Measurements from ENCODE around the gene NOVA2. TPM values are rescaled to one million over a fixed set of nuclear protein-coding genes. Genes with fewer than 3 reads are reported as not detected.

The NOVA2 gene
- total RNA-seq, 1 experiment from 2014 or later = 2.5 TPM

DNA sequence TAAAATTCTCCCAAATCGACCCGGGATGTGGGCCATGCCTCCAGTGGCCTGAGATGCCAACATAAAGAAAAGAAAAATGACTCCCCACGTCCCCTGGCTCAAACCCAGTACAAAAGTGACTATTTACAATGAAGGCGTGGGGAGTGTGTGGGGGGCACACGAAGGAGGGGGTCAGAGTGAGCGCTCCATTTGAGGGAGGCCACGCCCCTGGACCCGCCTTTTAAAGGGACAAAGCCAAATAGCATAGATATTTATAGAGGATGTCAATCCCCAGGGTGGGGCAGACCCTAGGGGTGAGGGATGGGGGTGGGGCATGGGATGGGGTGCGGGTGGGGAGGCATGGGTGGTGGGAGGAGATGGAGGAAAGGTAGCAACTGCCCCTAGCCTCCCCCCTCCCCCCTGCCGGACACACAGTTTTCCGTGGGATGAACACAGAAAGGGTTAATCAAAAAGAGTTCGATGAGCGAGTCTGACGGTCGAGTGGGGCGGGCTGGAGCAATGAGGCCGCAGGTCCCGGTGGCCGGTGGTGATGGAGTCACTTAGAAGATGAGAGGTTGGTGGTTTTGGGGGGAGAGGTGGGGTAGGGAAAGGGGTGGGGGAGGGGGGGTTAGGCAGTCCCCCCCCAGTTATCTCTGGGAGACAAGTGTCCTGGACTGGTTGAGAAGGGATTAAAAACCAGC is 39.0 kb downstream of the NOVA2 start:
- no peak for TF ChIP-seq TCF7L2 (IDR thresholded peaks at IDR 0.05; ENCODE audit: borderline replicate concordance, extremely low read depth, insufficient read depth, insufficient read length)
- no peak for TF ChIP-seq ELF1 (IDR thresholded peaks at IDR 0.05; ENCODE audit: borderline replicate concordance, low read depth)
- no peak for TF ChIP-seq EZH2phosphoT487 (IDR thresholded peaks at IDR 0.05; ENCODE audit: borderline replicate concordance)
- no peak for TF ChIP-seq ZBTB33 (IDR thresholded peaks at IDR 0.05; ENCODE audit: extremely low read depth, insufficient replicate concordance, low read length)
- no peak for TF ChIP-seq ZNF274 (IDR thresholded peaks at IDR 0.05; ENCODE audit: low read depth, low read length)
- H3K36me3 ChIP-seq (ENCODE audit: control insufficient read depth in 1 of 2, insufficient read depth in 2 of 2, low read length in 2 of 2) = no peaks in the 10 kb centered on the region
- POLR2A ChIA-PET = interaction anchor here (0.5 kb wide), 1 partner anchor 48 kb away, joined by 3 read pairs; the partner anchor contains the start of gene IRF2BP1

DNA sequence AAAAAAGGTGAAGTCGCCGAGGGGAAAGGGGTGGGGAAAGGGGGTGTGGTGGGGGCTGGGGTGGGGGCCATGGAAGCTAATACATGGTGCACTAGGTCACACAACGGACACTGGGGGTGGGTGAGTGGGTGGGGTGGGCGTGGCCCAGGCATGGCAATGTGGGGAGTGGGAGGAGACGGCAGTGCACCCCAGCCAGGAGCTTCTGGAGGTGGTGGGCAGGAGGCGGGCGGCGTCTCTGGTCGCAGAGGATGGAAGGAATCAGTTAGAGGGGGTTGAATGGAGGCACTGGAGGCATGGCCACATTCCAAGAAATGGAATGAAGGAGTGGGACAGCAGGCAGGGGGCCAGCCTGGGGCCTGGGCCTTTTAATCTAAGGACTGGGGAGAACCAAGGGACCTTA is 39.9 kb downstream of the NOVA2 start:
- Histone ChIP-seq H2AFZ (ENCODE audit: low read depth, low read length, poor library complexity, severe bottlenecking) (no peak overlapping the region), H3K4me1 (ENCODE audit: control insufficient read depth in 1 of 2, insufficient read depth in 2 of 2, low read length in 2 of 2) (peaks cover 0 to 2% of the 10 kb centered on the region in 2 experiments; a peak in 1 of 4 replicates), H4K20me1 (ENCODE audit: insufficient read depth) (no peaks in the 10 kb centered on the region), H3K79me2 (ENCODE audit: insufficient read depth, low read length) (no peaks in the 10 kb centered on the region), H3K9me2 (ENCODE audit: insufficient read depth) (no peaks in the 10 kb centered on the region), H3K27me3 (ENCODE audit: insufficient read depth, low read length) (peaks cover 5% of the 10 kb centered on the region; the same call in 1 of the 2 replicates), H3K4me3 (replicated peaks in 1 of 2; ENCODE audit: low read depth in 1 of 2, low read length in 2 of 2) (no peak overlapping the region), H3K27ac (ENCODE audit: low read depth, low read length) (no peak overlapping the region), H3K36me3 (ENCODE audit: control insufficient read depth in 1 of 2, insufficient read depth in 2 of 2, low read length in 2 of 2) (no peaks in the 10 kb centered on the region), H3K4me2 (ENCODE audit: low read length) (no peak overlapping the region), H3K9me3 (ENCODE audit: control insufficient read depth in 1 of 2, insufficient read depth in 1 of 2, low read depth in 1 of 2, low read length in 2 of 2) (no peaks in the 10 kb centered on the region), H3K9ac (ENCODE audit: low read length) (no peak overlapping the region)
- ChIA-PET POLR2A (no interaction called here), RAD21 (ENCODE audit: low non-redundant PET in 1 of 2, low total read pairs in 2 of 2, uncharacterized antibody in 2 of 2, unreplicated experiment in 2 of 2) (no interaction called here), CTCF (no interaction called here)
- DNase-seq (ENCODE audit: low read depth, low spot score) = no peak
- ATAC-seq = no peak
- BruUV-seq (replicated peaks) = no TSS peak
- TF ChIP-seq POLR2A (IDR thresholded peaks at IDR 0.05; ENCODE audit: borderline replicate concordance, extremely low read depth, insufficient read depth, insufficient read length) (no peak), ZNF274 (IDR thresholded peaks at IDR 0.05; ENCODE audit: low read depth, low read length) (no peak), EZH2phosphoT487 (IDR thresholded peaks at IDR 0.05; ENCODE audit: borderline replicate concordance) (no peak), TCF7L2 (IDR thresholded peaks at IDR 0.05; ENCODE audit: borderline replicate concordance, extremely low read depth, insufficient read depth, insufficient read length) (no peak), ZFX (IDR thresholded peaks at IDR 0.05) (no peak), FOSL1 (IDR thresholded peaks at IDR 0.05; ENCODE audit: low read depth) (no peak), EZH2 (IDR thresholded peaks at IDR 0.05) (no peak)
- TF ChIP-seq, protein P1, sequence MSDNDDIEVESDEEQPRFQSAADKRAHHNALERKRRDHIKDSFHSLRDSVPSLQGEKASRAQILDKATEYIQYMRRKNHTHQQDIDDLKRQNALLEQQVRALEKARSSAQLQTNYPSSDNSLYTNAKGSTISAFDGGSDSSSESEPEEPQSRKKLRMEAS (IDR thresholded peaks at IDR 0.05) = no peak
- intact Hi-C loops (cut with micrococcal nuclease) = no loop called here

More for the DNA sequence above, 39.0 kb downstream of the NOVA2 start:
- ChIA-PET CTCF (no interaction called here), RAD21 (ENCODE audit: low non-redundant PET in 1 of 2, low total read pairs in 2 of 2, uncharacterized antibody in 2 of 2, unreplicated experiment in 2 of 2) (no interaction called here)
- Histone ChIP-seq H3K4me2 (ENCODE audit: low read length) (peak overlapping the region; percentile 14; the same call in 1 of the 2 replicates), H3K9me3 (ENCODE audit: control insufficient read depth in 1 of 2, insufficient read depth in 1 of 2, low read depth in 1 of 2, low read length in 2 of 2) (no peaks in the 10 kb centered on the region), H4K20me1 (ENCODE audit: insufficient read depth) (no peaks in the 10 kb centered on the region), H3K79me2 (ENCODE audit: insufficient read depth, low read length) (no peaks in the 10 kb centered on the region), H3K27me3 (ENCODE audit: insufficient read depth, low read length) (peaks cover 5% of the 10 kb centered on the region; the same call in 1 of the 2 replicates), H3K4me1 (ENCODE audit: control insufficient read depth in 1 of 2, insufficient read depth in 2 of 2, low read length in 2 of 2) (peaks cover 0 to 2% of the 10 kb centered on the region in 2 experiments; a peak in 1 of 4 replicates), H3K9ac (ENCODE audit: low read length) (no peak overlapping the region), H3K27ac (ENCODE audit: low read depth, low read length) (no peak overlapping the region), H2AFZ (ENCODE audit: low read depth, low read length, poor library complexity, severe bottlenecking) (no peak overlapping the region), H3K9me2 (ENCODE audit: insufficient read depth) (no peaks in the 10 kb centered on the region), H3K4me3 (replicated peaks in 1 of 2; ENCODE audit: low read depth in 1 of 2, low read length in 2 of 2) (no peak overlapping the region)
- intact Hi-C loops (cut with micrococcal nuclease) = no loop called here
- BruUV-seq (replicated peaks) = no TSS peak
- DNase-seq (ENCODE audit: low read depth, low spot score) = no peak
- peak; percentile 57 for ATAC-seq
